ENCODE measurements around the gene GLP2R. TPM values are rescaled to one million over a fixed set of nuclear protein-coding genes. Genes with fewer than 3 reads are reported as not detected.

The GLP2R gene
- total RNA-seq, 1 donor from 2014 or later = 0.11 TPM

GRCh38 chr17:9929871-9930270, 104.1 kb downstream of the GLP2R start:
- intact Hi-C loops (cut with DNase I) = loop anchor here (5.0 kb wide), 1 partner anchor 682 kb away; no protein-coding TSS in a partner anchor
- DNase-seq (peak; percentile 22), ATAC-seq (ENCODE audit: poor library complexity) (no peak)

GRCh38 chr17:9931144-9931741, 105.5 kb downstream of the GLP2R start:
- no peak for ATAC-seq (ENCODE audit: poor library complexity)
- intact Hi-C loops (cut with DNase I) = no loop called here
- DNase-seq = peak; percentile 38

DNA sequence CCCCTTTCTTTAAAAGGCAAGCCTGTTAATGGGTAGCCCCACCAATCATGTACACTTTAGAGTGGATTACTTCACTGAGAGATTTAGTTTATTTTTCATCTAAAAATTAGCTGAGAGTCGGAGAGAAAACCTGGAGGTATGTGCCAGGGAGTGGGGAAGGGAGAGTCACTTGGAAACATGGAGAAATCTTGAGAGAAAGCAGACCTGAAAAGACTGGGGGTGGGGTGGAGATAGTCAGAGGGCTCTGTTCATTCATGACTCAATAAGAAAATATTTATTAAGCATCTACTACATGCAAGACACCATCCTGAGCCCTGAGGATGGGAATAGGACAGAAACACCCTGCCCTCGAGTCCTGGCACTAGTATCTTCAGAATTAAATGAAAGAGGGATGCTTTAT, 106.8 kb downstream of the GLP2R start:
- DNase-seq (no peak), ATAC-seq (ENCODE audit: poor library complexity) (no peak)
- intact Hi-C loops (cut with DNase I) = no loop called here

- ATAC-seq (ENCODE audit: poor library complexity) (no peak), DNase-seq (no peak)
These were observed 108.6 kb downstream of the GLP2R start for GRCh38 chr17:9934331-9934730.

DNA sequence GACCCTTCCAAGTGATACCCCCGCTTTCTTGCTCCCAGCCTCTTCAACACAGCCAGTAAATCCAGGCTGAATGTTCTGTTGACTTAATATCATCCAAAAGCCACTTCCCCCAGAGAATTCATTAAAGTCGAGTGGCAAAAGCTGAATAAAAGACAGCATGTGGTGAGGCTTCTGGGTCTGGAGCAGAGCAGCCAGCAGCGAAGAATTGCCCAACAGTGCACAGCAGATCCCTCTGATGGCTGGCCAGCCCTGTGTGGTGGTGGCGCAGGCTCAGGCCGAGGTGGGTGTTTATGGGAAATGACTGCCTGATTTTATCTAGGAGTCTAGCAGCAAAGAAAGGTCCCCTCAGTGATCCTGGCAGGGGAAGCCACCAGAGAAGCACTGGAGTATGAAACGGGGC, 109.7 kb downstream of the GLP2R start:
- intact Hi-C loops (cut with DNase I) = no loop called here
- DNase-seq (peak; percentile 66), ATAC-seq (ENCODE audit: poor library complexity) (peak; percentile 59)

More at GRCh38 chr17:9934331-9934730, 108.6 kb downstream of the GLP2R start:
- intact Hi-C loops (cut with DNase I) = no loop called here

DNA sequence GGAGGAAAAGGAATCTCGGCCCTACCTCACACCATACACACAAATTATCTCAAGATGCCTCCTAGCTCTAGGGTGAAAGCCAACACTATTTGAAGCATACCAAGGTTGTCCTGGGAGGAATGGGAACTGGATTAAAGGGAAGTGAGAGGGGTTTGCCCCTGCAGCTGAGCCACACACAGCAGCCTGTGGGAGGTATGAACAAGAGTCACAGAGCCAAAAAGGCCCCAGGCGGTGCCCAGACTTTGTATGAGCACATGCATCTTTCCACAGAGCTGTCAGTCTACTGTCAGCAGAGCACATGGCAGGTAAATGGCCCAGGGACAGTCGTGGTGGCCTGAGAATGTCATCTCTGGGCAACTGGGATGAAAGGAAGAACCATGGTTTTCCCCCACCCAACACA, 110.4 kb downstream of the GLP2R start:
- ATAC-seq (ENCODE audit: poor library complexity) (no peak), DNase-seq (no peak)
- intact Hi-C loops (cut with DNase I) = no loop called here

- intact Hi-C loops (cut with DNase I) = no loop called here
- ATAC-seq (ENCODE audit: poor library complexity) = peak; percentile 88
- DNase-seq = peak; percentile 90
These were observed 111.6 kb downstream of the GLP2R start for GRCh38 chr17:9937241-9937761.

DNA sequence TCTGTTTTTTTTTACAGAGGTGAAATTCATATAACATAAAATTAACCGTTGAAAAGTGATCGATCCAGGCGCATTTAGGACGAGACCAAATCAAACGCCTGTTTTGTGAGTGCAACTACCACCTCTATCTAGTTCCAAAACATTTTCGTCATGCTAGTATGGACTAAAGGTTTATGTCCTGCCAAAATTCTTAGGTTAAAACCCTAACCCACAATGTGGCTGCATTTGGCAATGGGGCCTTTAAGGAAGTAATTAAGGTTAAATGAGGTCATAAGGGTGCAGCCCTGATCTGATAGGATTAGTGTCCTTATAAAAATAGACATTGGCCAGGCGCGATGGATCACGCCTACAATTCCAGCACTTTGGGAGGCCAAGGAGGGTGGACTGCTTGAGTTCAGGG, 112.2 kb downstream of the GLP2R start:
- DNase-seq (no peak), ATAC-seq (ENCODE audit: poor library complexity) (no peak)
- intact Hi-C loops (cut with DNase I) = no loop called here

- ATAC-seq (ENCODE audit: poor library complexity) = no peak
- intact Hi-C loops (cut with DNase I) = no loop called here
- no peak for DNase-seq
These were observed 113.0 kb downstream of the GLP2R start for GRCh38 chr17:9938764-9939163.

- ATAC-seq (ENCODE audit: poor library complexity) (no peak), DNase-seq (no peak)
- intact Hi-C loops (cut with DNase I) = no loop called here
These were observed 115.1 kb downstream of the GLP2R start for GRCh38 chr17:9940841-9941240.

GRCh38 chr17:9941305-9941704, 115.6 kb downstream of the GLP2R start:
- no peak for DNase-seq
- intact Hi-C loops (cut with DNase I) = no loop called here

More at GRCh38 chr17:9941305-9941704, 115.6 kb downstream of the GLP2R start:
- ATAC-seq (ENCODE audit: poor library complexity) = no peak

Other genes starting within 250 kb of the GLP2R start
- 0.38 TPM for gene CFAP52, start 249.3 kb upstream of the GLP2R start, total RNA-seq
- not detected for gene USP43, start 180.4 kb upstream of the GLP2R start, total RNA-seq
- 71.6 TPM for gene DHRS7C, start 34.3 kb upstream of the GLP2R start, total RNA-seq
- not detected for gene GSG1L2, start 3.8 kb upstream of the GLP2R start, total RNA-seq
- gene RCVRN, start 79.3 kb downstream of the GLP2R start, total RNA-seq = not detected